Measurements from ENCODE around the gene SV2C. TPM values are rescaled to one million over a fixed set of nuclear protein-coding genes. Genes with fewer than 3 reads are reported as not detected.

Gene SV2C
- total RNA-seq, 1 donor from 2014 or later: not detected

- DNase-seq (ENCODE audit: low read depth): no peak
- H3K4me3 ChIP-seq (ENCODE audit: low read depth, low read length): no peak overlapping the region
- TF ChIP-seq, protein P1, sequence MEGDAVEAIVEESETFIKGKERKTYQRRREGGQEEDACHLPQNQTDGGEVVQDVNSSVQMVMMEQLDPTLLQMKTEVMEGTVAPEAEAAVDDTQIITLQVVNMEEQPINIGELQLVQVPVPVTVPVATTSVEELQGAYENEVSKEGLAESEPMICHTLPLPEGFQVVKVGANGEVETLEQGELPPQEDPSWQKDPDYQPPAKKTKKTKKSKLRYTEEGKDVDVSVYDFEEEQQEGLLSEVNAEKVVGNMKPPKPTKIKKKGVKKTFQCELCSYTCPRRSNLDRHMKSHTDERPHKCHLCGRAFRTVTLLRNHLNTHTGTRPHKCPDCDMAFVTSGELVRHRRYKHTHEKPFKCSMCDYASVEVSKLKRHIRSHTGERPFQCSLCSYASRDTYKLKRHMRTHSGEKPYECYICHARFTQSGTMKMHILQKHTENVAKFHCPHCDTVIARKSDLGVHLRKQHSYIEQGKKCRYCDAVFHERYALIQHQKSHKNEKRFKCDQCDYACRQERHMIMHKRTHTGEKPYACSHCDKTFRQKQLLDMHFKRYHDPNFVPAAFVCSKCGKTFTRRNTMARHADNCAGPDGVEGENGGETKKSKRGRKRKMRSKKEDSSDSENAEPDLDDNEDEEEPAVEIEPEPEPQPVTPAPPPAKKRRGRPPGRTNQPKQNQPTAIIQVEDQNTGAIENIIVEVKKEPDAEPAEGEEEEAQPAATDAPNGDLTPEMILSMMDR (conservative IDR thresholded peaks at IDR 0.05; ENCODE audit: low read depth, low read length): no peak
Measured at GRCh38 chr5:76376148-76376865, 293.1 kb downstream of the SV2C start.

GRCh38 chr5:76376866-76377230 is 293.7 kb downstream of the SV2C start:
- DNase-seq (ENCODE audit: low read depth): no peak
- TF ChIP-seq, protein P1 (conservative IDR thresholded peaks at IDR 0.05; ENCODE audit: low read depth, low read length): no peak
- no peak overlapping the region for H3K4me3 ChIP-seq (ENCODE audit: low read depth, low read length)

DNA sequence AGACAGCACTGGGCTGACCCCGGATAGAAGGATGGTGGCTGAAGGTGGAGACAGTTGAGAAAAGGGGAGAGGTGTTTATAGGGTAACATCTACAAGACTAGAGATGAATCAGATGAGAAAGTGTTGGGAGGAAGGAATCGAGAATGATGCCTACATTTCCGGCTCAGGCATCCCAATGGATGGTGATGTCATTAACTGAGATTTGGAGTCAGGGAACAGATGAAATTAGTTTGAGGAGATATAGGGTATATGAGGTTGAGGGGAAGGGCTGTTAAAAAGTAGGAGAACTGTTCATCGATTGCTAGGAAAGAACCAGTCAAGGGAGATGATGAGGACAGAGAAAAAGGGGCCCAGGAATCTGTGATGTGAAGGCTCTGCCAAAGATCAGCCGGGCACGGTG is 295.2 kb downstream of the SV2C start:
- TF ChIP-seq, protein P1 (conservative IDR thresholded peaks at IDR 0.05; ENCODE audit: low read depth, low read length): no peak
- no peak overlapping the region for H3K4me3 ChIP-seq (ENCODE audit: low read depth, low read length)
- DNase-seq (ENCODE audit: low read depth): no peak

DNA sequence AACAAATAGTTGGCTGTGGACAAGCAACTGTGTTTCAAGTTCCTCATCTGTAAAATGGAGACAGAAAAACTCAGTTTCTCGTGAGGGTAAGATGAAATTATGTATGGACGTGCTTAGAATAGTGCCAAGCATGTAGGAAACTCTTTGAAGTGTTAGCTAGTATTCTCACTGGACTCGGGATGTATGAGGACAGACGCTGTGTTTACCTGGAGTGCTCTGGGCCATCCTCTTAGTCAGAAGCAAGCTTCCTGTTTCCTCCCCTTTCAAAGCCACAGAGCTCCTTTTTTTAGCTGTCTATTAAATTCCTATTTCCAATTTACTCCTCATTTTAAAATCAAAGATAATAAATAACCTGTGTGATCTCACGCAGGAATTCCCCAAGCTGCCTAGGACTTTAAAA is 296.1 kb downstream of the SV2C start:
- no peak for DNase-seq (ENCODE audit: low read depth)
- H3K4me3 ChIP-seq (ENCODE audit: low read depth, low read length): no peak overlapping the region
- TF ChIP-seq, protein P1 (conservative IDR thresholded peaks at IDR 0.05; ENCODE audit: low read depth, low read length): no peak

- TF ChIP-seq, protein P1 (conservative IDR thresholded peaks at IDR 0.05; ENCODE audit: low read depth, low read length): no peak
- H3K4me3 ChIP-seq (ENCODE audit: low read depth, low read length): no peak overlapping the region
- no peak for DNase-seq (ENCODE audit: low read depth)
Measured at GRCh38 chr5:76379855-76380254, 296.7 kb downstream of the SV2C start.

DNA sequence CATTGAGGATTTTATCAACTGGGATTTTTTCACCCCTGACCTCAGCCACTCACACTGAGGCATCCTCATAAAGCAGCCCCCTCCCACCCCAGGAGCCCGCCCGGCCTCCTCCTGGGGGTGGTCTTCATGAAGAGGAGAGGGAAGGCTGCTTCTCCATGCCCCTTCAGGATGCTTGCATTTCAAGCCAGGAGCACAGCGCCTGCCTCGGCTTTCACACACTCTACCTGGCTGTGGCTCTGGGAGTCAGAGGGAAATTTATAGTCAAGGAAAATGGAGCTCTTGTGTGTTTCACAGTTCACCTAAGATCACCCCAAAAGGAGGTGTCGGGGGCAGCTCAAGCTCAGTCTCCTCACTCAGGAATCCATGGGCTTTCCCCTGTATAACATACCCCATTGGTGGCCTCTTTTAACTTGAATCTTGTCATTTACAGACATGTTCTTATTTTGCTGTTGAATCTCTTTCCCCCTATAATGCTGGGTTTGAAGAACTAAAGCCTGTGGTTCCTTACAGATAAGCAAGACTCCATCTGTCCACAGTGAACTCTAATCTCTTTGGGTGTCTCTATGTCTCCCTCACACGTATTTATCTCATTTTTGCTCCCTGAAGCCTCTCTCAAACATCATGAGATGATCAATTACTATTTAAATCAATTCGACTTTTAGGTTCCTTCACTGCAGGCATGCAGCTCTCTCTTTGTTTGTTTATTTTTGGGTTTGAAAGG is 297.3 kb downstream of the SV2C start:
- no peak for DNase-seq (ENCODE audit: low read depth)
- TF ChIP-seq, protein P1 (conservative IDR thresholded peaks at IDR 0.05; ENCODE audit: low read depth, low read length): no peak
- no peak overlapping the region for H3K4me3 ChIP-seq (ENCODE audit: low read depth, low read length)
